IMR-90 (cell line): ENCODE results near the gene RPS6KA2. TPM values are rescaled to one million over a fixed set of nuclear protein-coding genes. Genes with fewer than 3 reads are reported as not detected.

Source experiments
- ATAC-seq: fragments of 200-7000 bp; cut with Tn5 transposase; 2 replicates; pipeline ENCODE4 v1.9.1; 2020; ENCODE audit warnings: low read depth, mild to moderate bottlenecking, moderate library complexity
- BruUV-seq: library from RNA; stranded (reverse); fragments of 400-500 nt; replicated peaks from 2 replicates; lab custom pipeline; 2021; lab: Mats Ljungman, UMichigan
- CTCF ChIA-PET: fragments of 300-600 bp; formaldehyde crosslinking; extraction: SDS; loops from one replicate; lab custom pipeline; 2021; ENCODE audit warnings: antibody characterized with exemption; lab: Yijun Ruan, JAX
- POLR2A ChIA-PET: fragments of 300-600 bp; sonication (Branson Sonifier 250); formaldehyde crosslinking; loops from one replicate; lab custom pipeline; 2022; ENCODE audit warnings: antibody characterized with exemption; ENCODE audit not compliant: unreplicated experiment; lab: Charles Lee
- DNase-seq: peaks from one replicate; pipeline ENCODE4 v3.0.0; 2013
- H2AFZ ChIP-seq: replicated peaks from 2 replicates; pipeline ENCODE3; 2013; ENCODE audit warnings: low read length, mild to moderate bottlenecking; ENCODE audit not compliant: poor library complexity
- H2AK5ac ChIP-seq: 2 replicates; pipeline ENCODE4 v1.6.1; 2013; ENCODE audit warnings: low read depth, low read length, inconsistent platforms
- H2AK9ac ChIP-seq: replicated peaks from 2 replicates; pipeline ENCODE3; 2013; ENCODE audit warnings: mild to moderate bottlenecking, low read depth, low read length, moderate library complexity; ENCODE audit not compliant: poor library complexity
- H2BK120ac ChIP-seq: 2 replicates; pipeline ENCODE4 v1.6.1; 2013; ENCODE audit warnings: low read depth, low read length, inconsistent platforms
- H2BK15ac ChIP-seq: 3 replicates; pipeline ENCODE4 v1.6.1; 2013; ENCODE audit warnings: low read depth, low read length, inconsistent platforms
- H2BK20ac ChIP-seq: 2 replicates; pipeline ENCODE4 v1.6.1; 2013; ENCODE audit warnings: low read depth, mild to moderate bottlenecking, inconsistent platforms, low read length, moderate library complexity
- H2BK5ac ChIP-seq: 2 replicates; pipeline ENCODE4 v1.6.1; 2013; ENCODE audit warnings: mild to moderate bottlenecking, low read depth, low read length, inconsistent platforms; ENCODE audit not compliant: poor library complexity, severe bottlenecking
- H3K14ac ChIP-seq: replicated peaks from 2 replicates; pipeline ENCODE4 v1.6.1; 2013; ENCODE audit warnings: low read depth, low read length, inconsistent platforms
- H3K18ac ChIP-seq: 2 replicates; pipeline ENCODE4 v1.6.1; 2013; ENCODE audit warnings: low read depth, low read length, control low read depth
- H3K23ac ChIP-seq: 2 replicates; pipeline ENCODE4 v1.6.1; 2013; ENCODE audit warnings: low read depth, low read length, inconsistent platforms
- H3K27ac ChIP-seq: 2 replicates; pipeline ENCODE4 v1.5.1; 2013; ENCODE audit warnings: mild to moderate bottlenecking, control low read depth, low read length; ENCODE audit not compliant: insufficient read depth
- H3K27me3 ChIP-seq: 2 replicates; pipeline ENCODE4 v1.6.1; 2013; ENCODE audit warnings: low read length; ENCODE audit not compliant: control insufficient read depth, insufficient read depth
- H3K36me3 ChIP-seq: 2 replicates; pipeline ENCODE4 v1.6.1; 2013; ENCODE audit warnings: low read length, mixed read lengths; ENCODE audit not compliant: control insufficient read depth, insufficient read depth
- H3K4ac ChIP-seq: 2 replicates; pipeline ENCODE4 v1.6.1; 2013; ENCODE audit warnings: low read depth, low read length, inconsistent platforms
- H3K4me1 ChIP-seq: 2 replicates; pipeline ENCODE4 v1.6.1; 2013; ENCODE audit warnings: low read length, mixed read lengths; ENCODE audit not compliant: control insufficient read depth, insufficient read depth
- H3K4me2 ChIP-seq: 2 replicates; pipeline ENCODE4 v1.6.1; 2013; ENCODE audit warnings: low read depth, mild to moderate bottlenecking, control low read depth, low read length, moderate library complexity
- H3K4me3 ChIP-seq: 2 replicates; pipeline ENCODE4 v1.5.1; 2013; ENCODE audit warnings: low read depth, mild to moderate bottlenecking, control low read depth, low read length, moderate library complexity; ENCODE audit not compliant: insufficient read depth
- H3K56ac ChIP-seq: 2 replicates; pipeline ENCODE4 v1.6.1; 2013; ENCODE audit warnings: low read length, inconsistent platforms; ENCODE audit not compliant: insufficient read depth; ENCODE audit errors: extremely low read depth
- H3K79me1 ChIP-seq, 2 experiments: 2 replicates each; pipeline ENCODE4 v1.6.1; 2013; ENCODE audit warnings: low read length in 2 of 2, inconsistent platforms in 1 of 2, low read depth in 1 of 2
- H3K9ac ChIP-seq: 2 replicates; pipeline ENCODE4 v1.6.1; 2013; ENCODE audit warnings: low read depth, low read length, control low read depth
- H3K9me1 ChIP-seq: 2 replicates; pipeline ENCODE4 v1.6.1; 2013; ENCODE audit warnings: low read length, inconsistent platforms; ENCODE audit not compliant: insufficient read depth
- H3K9me3 ChIP-seq: 2 replicates; pipeline ENCODE4 v1.6.1; 2013; ENCODE audit warnings: low read length; ENCODE audit not compliant: control insufficient read depth, insufficient read depth
- H4K20me1 ChIP-seq: 2 replicates; pipeline ENCODE4 v1.6.1; 2013; ENCODE audit warnings: low read length, inconsistent platforms; ENCODE audit not compliant: insufficient read depth
- H4K5ac ChIP-seq: 2 replicates; pipeline ENCODE4 v1.6.1; 2013; ENCODE audit warnings: mild to moderate bottlenecking, low read depth, low read length, control low read depth
- H4K8ac ChIP-seq, 2 experiments: 2 replicates each; pipeline ENCODE4 v1.6.1; 2013; ENCODE audit warnings: low read depth in 2 of 2, low read length in 2 of 2, control low read depth in 1 of 2, inconsistent platforms in 1 of 2
- H4K91ac ChIP-seq: 2 replicates; pipeline ENCODE4 v1.6.1; 2013; ENCODE audit warnings: low read depth, low read length, inconsistent platforms; ENCODE audit not compliant: insufficient read depth
- BHLHE40 ChIP-seq: fragments of 150-350 bp; IDR thresholded peaks from 2 replicates; pipeline ENCODE4 v1.6.1; 2016; ENCODE audit warnings: mild to moderate bottlenecking, low read depth, low read length
- CEBPB ChIP-seq: IDR thresholded peaks from 2 replicates; pipeline ENCODE4 v1.6.1; 2012; ENCODE audit warnings: low read depth, low read length, improper control_type of control experiment
- MAFK ChIP-seq: IDR thresholded peaks from 2 replicates; pipeline ENCODE4 v1.6.1; 2012; ENCODE audit warnings: low read depth, low read length, improper control_type of control experiment
- MXI1 ChIP-seq: IDR thresholded peaks from 2 replicates; pipeline ENCODE4 v1.6.1; 2012; ENCODE audit warnings: low read depth, mild to moderate bottlenecking, low read length, moderate library complexity, borderline replicate concordance
- SMC3 ChIP-seq: fragments of 150-350 bp; IDR thresholded peaks from 2 replicates; pipeline ENCODE4 v1.6.1; 2016; ENCODE audit warnings: low read depth, mild to moderate bottlenecking, antibody characterized with exemption, low read length, moderate library complexity
- WGBS, 2 experiments: methylation state at CpG; one replicate each; pipeline versions ENCODE4 v1.1.5 to v1.1.7; 2013; ENCODE audit warnings: missing lambda C conversion rate in 2 of 2; ENCODE audit not compliant: insufficient read length in 1 of 2; ENCODE audit errors: extremely low coverage in 2 of 2; 5-methylcytosine and 5-hydroxymethylcytosine counted together
- dilution Hi-C: fragments of 300-500 bp; cut with HindIII; formaldehyde crosslinking; loops from one replicate; pipeline ENCODE4 v1.14.3; 2018; ENCODE audit warnings: low sequenced_read_pairs; ENCODE audit not compliant: unreplicated experiment
- in situ Hi-C: fragments of 300-500 bp; cut with MboI; formaldehyde crosslinking; loops from 3 replicates; pipeline ENCODE4 v1.14.3; 2019; ENCODE audit warnings: low sequenced_read_pairs, inconsistent platforms, mixed read lengths
- intact Hi-C: fragments of 100-400 bp; cut with micrococcal nuclease; formaldehyde crosslinking; loops from 2 replicates; pipeline ENCODE4 v1.10.0; 2022
- polyA plus RNA-seq, 3 experiments: library from polyadenylated mRNA; depleted of rRNA; stranded (reverse); fragments of >200 nt; gene quantifications; 2 replicates each; pipeline ENCODE4 v1.2.3, GENCODE V29; 2012; ENCODE audit warnings: low replicate concordance in 1 of 3
- total RNA-seq: library from RNA; depleted of rRNA; stranded (reverse); fragments of >200 nt; gene quantifications from 2 replicates; pipeline ENCODE4 v1.2.3, GENCODE V29; 2012

The RPS6KA2 gene
- total and polyA plus RNA-seq, 2 of the 4 experiments (the other 2 are of a cell fraction) = 26.9 to 31.3 TPM

GRCh38 chr6:166604911-166605310 lies 22.1 kb downstream of the RPS6KA2 start:
- in situ Hi-C loops (no loop called here), intact Hi-C loops (no loop called here), dilution Hi-C loops (no loop called here)
- H3K4me3 ChIP-seq = no peak overlapping the region
- ChIA-PET CTCF (no interaction called here), POLR2A (no interaction called here)
- no TSS peak for BruUV-seq
- no peak overlapping the region for H2BK120ac ChIP-seq
- no peak overlapping the region for H2AK5ac ChIP-seq
- H3K9me1 ChIP-seq = peaks cover 16% of the 10 kb centered on the region
- H3K27ac ChIP-seq = no peak overlapping the region
- no peak overlapping the region for H2AK9ac ChIP-seq
- H3K18ac ChIP-seq = no peak overlapping the region
- H3K56ac ChIP-seq = no peak overlapping the region
- H3K4me1 ChIP-seq = peaks cover 17% of the 10 kb centered on the region
- TF ChIP-seq BHLHE40 (no peak), SMC3 (no peak), MXI1 (no peak), CEBPB (no peak), MAFK (no peak)
- H3K14ac ChIP-seq = no peak overlapping the region
- H4K8ac ChIP-seq = no peak overlapping the region
- H2AFZ ChIP-seq = no peak overlapping the region
- peaks cover 8% of the 10 kb centered on the region; the same call in 1 of the 2 replicates for H3K36me3 ChIP-seq
- H4K91ac ChIP-seq = no peak overlapping the region
- H3K79me1 ChIP-seq = peaks cover 42 to 57% of the 10 kb centered on the region in 2 experiments
- H2BK5ac ChIP-seq = no peak overlapping the region
- WGBS, 2 experiments = 100% methylated on average over 5 of the region's 6 CpGs; no CpG with 5 or more reads in 1 of the 2 experiments
- H4K20me1 ChIP-seq = no peaks in the 10 kb centered on the region; the same call in 1 of the 2 replicates
- DNase-seq (no peak), ATAC-seq (no peak)
- H2BK20ac ChIP-seq = no peak overlapping the region
- H3K4me2 ChIP-seq = no peak overlapping the region
- no peak overlapping the region for H2BK15ac ChIP-seq
- no peaks in the 10 kb centered on the region for H3K9me3 ChIP-seq
- H4K5ac ChIP-seq = no peak overlapping the region
- H3K27me3 ChIP-seq = no peaks in the 10 kb centered on the region
- H3K23ac ChIP-seq = no peak overlapping the region
- H3K4ac ChIP-seq = no peak overlapping the region
- no peak overlapping the region for H3K9ac ChIP-seq
